ENCODE results near the gene RPS6KB2.
"Not testable (repeated sequence)": the region's sequence is repeated elsewhere in the genome, so short reads cannot be mapped to it uniquely, and the experiment has no call there.

RPS6KB2 gene

DNA sequence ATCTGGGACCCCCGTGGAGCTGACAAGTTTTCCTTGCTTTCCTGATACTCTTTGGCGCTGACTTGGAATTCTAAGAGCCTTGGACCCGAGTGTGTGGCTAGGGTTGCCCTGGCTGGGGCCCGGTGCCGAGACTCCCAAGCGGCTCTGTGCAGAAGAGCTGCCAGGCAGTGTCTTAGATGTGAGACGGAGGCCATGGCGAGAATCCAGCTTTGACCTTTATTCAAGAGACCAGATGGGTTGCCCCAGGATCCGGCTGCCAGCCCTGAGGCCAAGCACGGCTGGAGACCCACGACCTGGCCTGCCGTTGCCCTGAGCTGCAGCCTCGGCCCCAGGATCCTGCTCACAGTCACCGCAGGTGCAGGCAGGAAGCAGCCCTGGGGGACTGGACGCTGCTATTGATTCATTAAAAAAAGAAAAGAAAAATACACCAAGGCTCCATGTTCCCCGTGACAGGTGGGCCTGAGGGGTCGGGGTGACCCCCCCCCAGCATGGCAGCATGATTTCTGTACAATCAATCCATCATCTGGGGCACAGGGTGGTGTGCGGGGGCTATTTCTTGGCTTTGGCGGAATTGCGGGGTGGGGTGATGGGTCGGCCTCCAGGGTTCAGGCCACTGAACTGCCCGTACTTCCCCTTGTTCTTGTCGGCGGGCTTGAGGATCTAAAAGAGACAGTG lies 30.2 kb upstream of the RPS6KB2 start:
- no peak for DNase-seq

GRCh38 chr11:67398661-67399563 lies 29.4 kb upstream of the RPS6KB2 start:
- no peak for DNase-seq

DNA sequence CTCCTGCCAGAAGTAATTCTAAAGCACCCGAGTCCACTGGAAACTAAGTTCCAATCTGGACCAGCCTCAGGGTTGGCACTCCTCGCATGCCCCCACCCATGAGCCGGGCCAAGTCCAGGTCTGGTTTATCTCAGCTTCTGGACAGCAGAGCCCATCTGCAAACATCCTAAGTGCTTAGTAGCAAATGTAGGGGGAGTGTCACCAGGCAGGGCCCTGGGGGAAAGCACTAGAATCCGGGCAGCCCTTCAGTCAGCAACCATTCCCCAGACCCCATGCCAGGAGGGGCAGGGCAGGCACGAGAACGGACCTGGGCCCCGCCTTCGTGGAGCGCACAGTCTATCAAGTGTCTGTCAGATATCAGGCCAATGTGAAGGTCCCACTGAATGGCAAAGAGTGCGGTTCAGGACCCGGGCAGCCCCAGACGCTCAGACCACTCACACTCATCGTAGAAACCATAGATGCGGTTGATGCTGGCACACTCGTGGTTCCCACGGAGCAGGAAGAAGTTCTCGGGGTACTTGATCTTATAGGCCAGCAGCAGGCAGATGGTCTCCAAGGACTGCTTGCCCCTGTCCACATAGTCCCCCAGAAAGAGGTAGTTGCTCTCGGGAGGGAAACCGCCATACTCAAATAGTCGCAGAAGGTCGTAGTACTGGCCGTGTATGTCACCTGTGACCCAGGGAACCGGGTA lies 27.9 kb upstream of the RPS6KB2 start:
- no peak for DNase-seq

- no peak for DNase-seq
Observed at GRCh38 chr11:67400942-67401494, 27.3 kb upstream of the RPS6KB2 start.

DNA sequence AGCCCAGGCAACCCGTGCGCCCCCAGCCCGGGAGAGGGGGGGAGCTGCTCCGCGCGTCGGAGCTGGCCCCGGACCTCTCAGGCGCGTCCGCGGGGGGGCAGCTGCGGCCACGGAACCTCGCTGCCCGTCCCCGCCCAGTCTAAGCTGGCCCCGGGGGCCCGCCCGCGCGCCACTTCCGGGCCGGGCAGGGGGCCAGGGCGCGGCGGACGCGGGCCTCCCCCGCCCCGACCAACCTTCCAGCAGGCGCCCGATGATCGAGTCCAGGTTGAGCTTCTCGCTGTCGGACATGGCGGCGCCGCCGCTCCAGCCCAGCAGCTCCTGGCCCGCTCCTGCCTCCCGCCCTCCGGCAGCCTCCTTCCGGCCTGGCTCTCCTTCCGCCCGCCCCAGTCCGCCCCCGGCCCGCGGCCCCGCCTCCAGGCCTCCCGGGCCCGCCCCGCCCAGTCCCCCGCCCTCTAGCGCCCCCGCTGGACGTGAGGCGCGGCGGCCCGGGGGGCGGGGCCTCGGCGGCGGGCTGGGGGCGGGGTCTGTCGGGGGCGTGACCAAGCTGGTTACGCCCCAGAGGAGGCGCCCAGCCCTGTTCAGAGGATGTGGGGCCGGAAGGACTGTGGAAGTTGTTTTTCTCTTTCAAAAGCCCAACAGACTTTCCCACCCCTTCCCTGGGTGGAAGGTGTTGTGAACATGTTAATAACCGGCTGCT lies 26.7 kb upstream of the RPS6KB2 start, which contains the start of gene PPP1CA:
Gene PPP1CA (minus strand): TSS at position 364 of the 697 bp plus-strand sequence. CDS start 76 bp downstream, at position 288.
- peak; percentile 89 to 91 for DNase-seq

DNA sequence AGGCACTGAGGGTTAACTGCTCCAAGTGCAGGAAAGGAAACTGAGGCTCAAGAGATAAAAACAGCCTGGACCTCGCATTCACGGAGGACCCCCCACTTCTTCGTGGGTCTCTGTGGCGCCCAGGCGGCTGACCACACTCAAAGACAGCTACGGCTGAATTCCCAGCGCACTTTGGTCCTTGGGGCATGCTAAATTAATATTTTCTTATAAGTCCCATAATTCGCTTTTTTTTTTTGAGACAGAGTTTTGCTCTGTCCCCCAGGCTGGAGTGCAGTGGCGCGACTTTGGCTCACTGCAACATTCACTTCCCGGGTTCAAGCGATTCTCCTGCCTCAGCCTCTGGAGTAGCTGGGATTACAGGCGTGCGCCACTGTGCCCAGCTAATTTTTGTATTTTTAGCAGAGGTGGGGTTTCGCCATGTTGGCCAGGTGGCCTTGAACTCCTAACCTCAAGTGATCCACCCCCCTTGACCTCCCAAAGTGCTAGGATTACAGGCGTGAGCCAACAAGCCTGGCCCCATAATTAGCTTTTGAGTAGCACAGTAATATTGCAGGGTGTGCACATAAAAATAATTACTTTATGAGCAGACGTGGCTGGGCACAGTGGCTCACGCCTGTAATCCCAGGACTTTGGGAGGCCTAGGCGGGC lies 26.0 kb upstream of the RPS6KB2 start:
- DNase-seq: not testable (repeated sequence)

DNA sequence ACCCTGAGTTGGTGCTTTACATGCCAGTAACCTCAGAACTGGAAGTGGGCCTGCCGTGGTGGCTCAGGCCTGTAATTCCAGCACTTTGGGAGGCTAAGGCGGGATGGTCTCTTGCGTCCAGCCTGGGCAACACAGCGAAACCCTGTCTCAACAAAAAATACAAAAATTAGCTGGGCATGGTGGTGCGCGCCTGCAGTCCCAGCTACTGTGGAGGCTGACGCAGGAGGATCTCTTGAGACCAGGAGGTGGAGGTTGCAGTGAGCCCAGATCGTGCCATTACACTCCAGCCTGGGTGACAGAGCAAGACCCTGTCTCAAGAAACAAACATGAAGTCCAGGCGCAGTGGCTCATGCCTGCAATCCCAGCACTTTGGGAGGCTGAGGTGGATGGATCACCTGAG lies 25.2 kb upstream of the RPS6KB2 start:
- not testable (repeated sequence) for DNase-seq

- DNase-seq: peak; percentile 50 to 65
Observed at GRCh38 chr11:67404515-67405195, 23.6 kb upstream of the RPS6KB2 start.

DNA sequence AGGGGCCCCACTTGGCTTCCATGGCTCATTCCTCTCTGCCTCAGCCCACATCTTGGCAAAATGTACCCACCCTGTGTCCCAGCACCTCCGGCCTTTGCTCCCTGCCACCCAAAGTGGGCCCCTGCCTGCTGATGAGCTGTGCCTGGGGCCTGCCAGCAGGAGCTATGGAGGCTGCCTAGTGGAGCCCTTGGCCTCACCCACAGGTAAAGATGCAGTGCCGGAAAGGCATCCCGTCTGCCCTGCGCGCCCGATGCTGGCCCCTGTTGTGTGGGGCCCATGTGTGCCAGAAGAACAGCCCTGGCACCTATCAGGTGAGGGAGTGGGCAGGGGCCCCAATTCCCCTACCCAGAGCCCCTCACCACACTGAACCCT lies 23.1 kb upstream of the RPS6KB2 start:
- no peak for DNase-seq

DNA sequence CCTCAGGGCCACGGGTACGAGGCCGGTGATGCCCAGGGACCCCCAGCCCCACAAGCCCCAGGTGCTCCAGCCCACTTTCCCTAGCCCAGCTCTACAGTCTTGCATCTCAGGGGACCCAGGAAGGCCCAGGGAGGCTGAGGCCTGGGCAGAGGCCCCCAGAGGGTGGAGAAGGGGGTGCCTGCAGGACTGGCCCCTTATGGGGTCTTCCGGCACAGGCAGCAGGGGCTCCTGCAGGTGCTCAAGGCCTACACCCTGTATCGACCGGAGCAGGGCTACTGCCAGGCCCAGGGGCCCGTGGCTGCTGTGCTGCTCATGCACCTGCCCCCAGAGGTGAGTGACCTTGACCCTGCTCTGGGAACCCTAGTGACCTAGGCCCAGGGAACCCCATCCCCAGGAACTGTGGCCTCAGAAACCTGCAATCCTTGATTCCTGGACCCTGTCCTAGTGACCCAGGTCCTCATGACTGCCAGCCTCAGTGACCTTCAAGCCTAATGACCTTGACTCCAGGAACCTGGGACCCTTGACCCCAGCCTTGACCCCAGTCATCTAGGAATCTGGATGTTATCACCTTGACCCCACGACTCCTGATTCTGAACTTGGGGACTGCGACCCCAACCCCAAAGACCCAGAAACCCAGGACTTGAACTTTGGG lies 22.5 kb upstream of the RPS6KB2 start:
- no peak for DNase-seq

GRCh38 chr11:67406420-67406968 lies 21.8 kb upstream of the RPS6KB2 start:
- no peak for DNase-seq

GRCh38 chr11:67406969-67407687 lies 21.2 kb upstream of the RPS6KB2 start:
- DNase-seq: peak in 1 of 2 donors; percentile 39

- DNase-seq: no peak
Observed at GRCh38 chr11:67407688-67408163, 20.6 kb upstream of the RPS6KB2 start.

- no peak for DNase-seq
Observed at GRCh38 chr11:67408437-67409200, 19.7 kb upstream of the RPS6KB2 start.

GRCh38 chr11:67409261-67409666 lies 19.0 kb upstream of the RPS6KB2 start:
- DNase-seq: peak; percentile 73 to 81

GRCh38 chr11:67409781-67410368 lies 18.4 kb upstream of the RPS6KB2 start:
- peak in 1 of 2 donors; percentile 47 for DNase-seq

- DNase-seq: no peak
Observed at GRCh38 chr11:67410369-67410831, 17.9 kb upstream of the RPS6KB2 start.

Measured in CD4-positive, alpha-beta T cell treated with Interleukin-4 for 1 hour (primary cell).